Measurements from ENCODE around the gene AIFM3. TPM values are rescaled to one million over a fixed set of nuclear protein-coding genes. Genes with fewer than 3 reads are reported as not detected.

Gene AIFM3
- total RNA-seq, 1 experiment from 2014 or later: 2.6 TPM

GRCh38 chr22:20989323-20990138 lies 22.5 kb downstream of the AIFM3 start:
- DNase-seq (ENCODE audit: low spot score) (no peak), ATAC-seq (no peak)
- Mint-ChIP-seq H3K4me1 (no peaks in the 10 kb centered on the region), H3K9me3 (no peaks in the 10 kb centered on the region), H3K36me3 (peaks cover 13% of the 10 kb centered on the region), H3K4me3 (no peak overlapping the region), H3K27ac (no peak overlapping the region), H3K27me3 (ENCODE audit: low read depth) (no peaks in the 10 kb centered on the region)
- ChIA-PET CTCF (interaction anchor here (0.7 to 2.6 kb wide), 3 partner anchors 28 to 104 kb away, joined by 3 to 8 read pairs (median 3); no protein-coding TSS in a partner anchor), POLR2A (interaction anchor here (0.9 kb wide), 1 partner anchor 10 kb away, joined by 3 read pairs; no protein-coding TSS in a partner anchor)
- TF ChIP-seq ZNF232 (CRISPR knock-in tag; IDR thresholded peaks at IDR 0.05) (no peak), TCF7 (CRISPR knock-in tag; IDR thresholded peaks at IDR 0.05; ENCODE audit: low read depth) (no peak), ARID4B (CRISPR knock-in tag; IDR thresholded peaks at IDR 0.05; ENCODE audit: borderline replicate concordance) (no peak), TP53 (CRISPR knock-in tag; IDR thresholded peaks at IDR 0.05) (no peak), GRHL2 (CRISPR knock-in tag; IDR thresholded peaks at IDR 0.05; ENCODE audit: insufficient replicate concordance, severe bottlenecking) (no peak), USF1 (CRISPR knock-in tag; IDR thresholded peaks at IDR 0.05) (no peak), IRF2 (CRISPR knock-in tag; IDR thresholded peaks at IDR 0.05; ENCODE audit: borderline replicate concordance, low read depth) (no peak), SOX15 (CRISPR knock-in tag; IDR thresholded peaks at IDR 0.05) (no peak)
- TF ChIP-seq, protein P1, sequence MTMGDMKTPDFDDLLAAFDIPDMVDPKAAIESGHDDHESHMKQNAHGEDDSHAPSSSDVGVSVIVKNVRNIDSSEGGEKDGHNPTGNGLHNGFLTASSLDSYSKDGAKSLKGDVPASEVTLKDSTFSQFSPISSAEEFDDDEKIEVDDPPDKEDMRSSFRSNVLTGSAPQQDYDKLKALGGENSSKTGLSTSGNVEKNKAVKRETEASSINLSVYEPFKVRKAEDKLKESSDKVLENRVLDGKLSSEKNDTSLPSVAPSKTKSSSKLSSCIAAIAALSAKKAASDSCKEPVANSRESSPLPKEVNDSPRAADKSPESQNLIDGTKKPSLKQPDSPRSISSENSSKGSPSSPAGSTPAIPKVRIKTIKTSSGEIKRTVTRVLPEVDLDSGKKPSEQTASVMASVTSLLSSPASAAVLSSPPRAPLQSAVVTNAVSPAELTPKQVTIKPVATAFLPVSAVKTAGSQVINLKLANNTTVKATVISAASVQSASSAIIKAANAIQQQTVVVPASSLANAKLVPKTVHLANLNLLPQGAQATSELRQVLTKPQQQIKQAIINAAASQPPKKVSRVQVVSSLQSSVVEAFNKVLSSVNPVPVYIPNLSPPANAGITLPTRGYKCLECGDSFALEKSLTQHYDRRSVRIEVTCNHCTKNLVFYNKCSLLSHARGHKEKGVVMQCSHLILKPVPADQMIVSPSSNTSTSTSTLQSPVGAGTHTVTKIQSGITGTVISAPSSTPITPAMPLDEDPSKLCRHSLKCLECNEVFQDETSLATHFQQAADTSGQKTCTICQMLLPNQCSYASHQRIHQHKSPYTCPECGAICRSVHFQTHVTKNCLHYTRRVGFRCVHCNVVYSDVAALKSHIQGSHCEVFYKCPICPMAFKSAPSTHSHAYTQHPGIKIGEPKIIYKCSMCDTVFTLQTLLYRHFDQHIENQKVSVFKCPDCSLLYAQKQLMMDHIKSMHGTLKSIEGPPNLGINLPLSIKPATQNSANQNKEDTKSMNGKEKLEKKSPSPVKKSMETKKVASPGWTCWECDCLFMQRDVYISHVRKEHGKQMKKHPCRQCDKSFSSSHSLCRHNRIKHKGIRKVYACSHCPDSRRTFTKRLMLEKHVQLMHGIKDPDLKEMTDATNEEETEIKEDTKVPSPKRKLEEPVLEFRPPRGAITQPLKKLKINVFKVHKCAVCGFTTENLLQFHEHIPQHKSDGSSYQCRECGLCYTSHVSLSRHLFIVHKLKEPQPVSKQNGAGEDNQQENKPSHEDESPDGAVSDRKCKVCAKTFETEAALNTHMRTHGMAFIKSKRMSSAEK (CRISPR knock-in tag; IDR thresholded peaks at IDR 0.05; ENCODE audit: borderline replicate concordance): no peak
- TF ChIP-seq, protein P2, sequence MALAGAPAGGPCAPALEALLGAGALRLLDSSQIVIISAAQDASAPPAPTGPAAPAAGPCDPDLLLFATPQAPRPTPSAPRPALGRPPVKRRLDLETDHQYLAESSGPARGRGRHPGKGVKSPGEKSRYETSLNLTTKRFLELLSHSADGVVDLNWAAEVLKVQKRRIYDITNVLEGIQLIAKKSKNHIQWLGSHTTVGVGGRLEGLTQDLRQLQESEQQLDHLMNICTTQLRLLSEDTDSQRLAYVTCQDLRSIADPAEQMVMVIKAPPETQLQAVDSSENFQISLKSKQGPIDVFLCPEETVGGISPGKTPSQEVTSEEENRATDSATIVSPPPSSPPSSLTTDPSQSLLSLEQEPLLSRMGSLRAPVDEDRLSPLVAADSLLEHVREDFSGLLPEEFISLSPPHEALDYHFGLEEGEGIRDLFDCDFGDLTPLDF (CRISPR knock-in tag; IDR thresholded peaks at IDR 0.05): no peak
- TF ChIP-seq, protein P3, sequence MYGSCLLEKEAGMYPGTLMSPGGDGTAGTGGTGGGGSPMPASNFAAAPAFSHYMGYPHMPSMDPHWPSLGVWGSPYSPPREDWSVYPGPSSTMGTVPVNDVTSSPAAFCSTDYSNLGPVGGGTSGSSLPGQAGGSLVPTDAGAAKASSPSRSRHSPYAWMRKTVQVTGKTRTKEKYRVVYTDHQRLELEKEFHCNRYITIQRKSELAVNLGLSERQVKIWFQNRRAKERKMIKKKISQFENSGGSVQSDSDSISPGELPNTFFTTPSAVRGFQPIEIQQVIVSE (CRISPR knock-in tag; IDR thresholded peaks at IDR 0.05; ENCODE audit: borderline replicate concordance): no peak
- TF ChIP-seq, protein P4, sequence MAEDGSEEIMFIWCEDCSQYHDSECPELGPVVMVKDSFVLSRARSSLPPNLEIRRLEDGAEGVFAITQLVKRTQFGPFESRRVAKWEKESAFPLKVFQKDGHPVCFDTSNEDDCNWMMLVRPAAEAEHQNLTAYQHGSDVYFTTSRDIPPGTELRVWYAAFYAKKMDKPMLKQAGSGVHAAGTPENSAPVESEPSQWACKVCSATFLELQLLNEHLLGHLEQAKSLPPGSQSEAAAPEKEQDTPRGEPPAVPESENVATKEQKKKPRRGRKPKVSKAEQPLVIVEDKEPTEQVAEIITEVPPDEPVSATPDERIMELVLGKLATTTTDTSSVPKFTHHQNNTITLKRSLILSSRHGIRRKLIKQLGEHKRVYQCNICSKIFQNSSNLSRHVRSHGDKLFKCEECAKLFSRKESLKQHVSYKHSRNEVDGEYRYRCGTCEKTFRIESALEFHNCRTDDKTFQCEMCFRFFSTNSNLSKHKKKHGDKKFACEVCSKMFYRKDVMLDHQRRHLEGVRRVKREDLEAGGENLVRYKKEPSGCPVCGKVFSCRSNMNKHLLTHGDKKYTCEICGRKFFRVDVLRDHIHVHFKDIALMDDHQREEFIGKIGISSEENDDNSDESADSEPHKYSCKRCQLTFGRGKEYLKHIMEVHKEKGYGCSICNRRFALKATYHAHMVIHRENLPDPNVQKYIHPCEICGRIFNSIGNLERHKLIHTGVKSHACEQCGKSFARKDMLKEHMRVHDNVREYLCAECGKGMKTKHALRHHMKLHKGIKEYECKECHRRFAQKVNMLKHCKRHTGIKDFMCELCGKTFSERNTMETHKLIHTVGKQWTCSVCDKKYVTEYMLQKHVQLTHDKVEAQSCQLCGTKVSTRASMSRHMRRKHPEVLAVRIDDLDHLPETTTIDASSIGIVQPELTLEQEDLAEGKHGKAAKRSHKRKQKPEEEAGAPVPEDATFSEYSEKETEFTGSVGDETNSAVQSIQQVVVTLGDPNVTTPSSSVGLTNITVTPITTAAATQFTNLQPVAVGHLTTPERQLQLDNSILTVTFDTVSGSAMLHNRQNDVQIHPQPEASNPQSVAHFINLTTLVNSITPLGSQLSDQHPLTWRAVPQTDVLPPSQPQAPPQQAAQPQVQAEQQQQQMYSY (CRISPR knock-in tag; IDR thresholded peaks at IDR 0.05): no peak
- TF ChIP-seq, protein P5, sequence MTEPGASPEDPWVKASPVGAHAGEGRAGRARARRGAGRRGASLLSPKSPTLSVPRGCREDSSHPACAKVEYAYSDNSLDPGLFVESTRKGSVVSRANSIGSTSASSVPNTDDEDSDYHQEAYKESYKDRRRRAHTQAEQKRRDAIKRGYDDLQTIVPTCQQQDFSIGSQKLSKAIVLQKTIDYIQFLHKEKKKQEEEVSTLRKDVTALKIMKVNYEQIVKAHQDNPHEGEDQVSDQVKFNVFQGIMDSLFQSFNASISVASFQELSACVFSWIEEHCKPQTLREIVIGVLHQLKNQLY (CRISPR knock-in tag; IDR thresholded peaks at IDR 0.05): no peak
- TF ChIP-seq, protein P6, sequence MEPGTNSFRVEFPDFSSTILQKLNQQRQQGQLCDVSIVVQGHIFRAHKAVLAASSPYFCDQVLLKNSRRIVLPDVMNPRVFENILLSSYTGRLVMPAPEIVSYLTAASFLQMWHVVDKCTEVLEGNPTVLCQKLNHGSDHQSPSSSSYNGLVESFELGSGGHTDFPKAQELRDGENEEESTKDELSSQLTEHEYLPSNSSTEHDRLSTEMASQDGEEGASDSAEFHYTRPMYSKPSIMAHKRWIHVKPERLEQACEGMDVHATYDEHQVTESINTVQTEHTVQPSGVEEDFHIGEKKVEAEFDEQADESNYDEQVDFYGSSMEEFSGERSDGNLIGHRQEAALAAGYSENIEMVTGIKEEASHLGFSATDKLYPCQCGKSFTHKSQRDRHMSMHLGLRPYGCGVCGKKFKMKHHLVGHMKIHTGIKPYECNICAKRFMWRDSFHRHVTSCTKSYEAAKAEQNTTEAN (CRISPR knock-in tag; IDR thresholded peaks at IDR 0.05): no peak

Data from WTC11 (cell line).